ENCODE data around the gene BCKDK. TPM values are rescaled to one million over a fixed set of nuclear protein-coding genes. Genes with fewer than 3 reads are reported as not detected.

Gene BCKDK
- total RNA-seq, 2 experiments from 2014 or later = 49.5 to 49.7 TPM

GRCh38 chr16:31112711-31113110 lies 4.5 kb downstream of the BCKDK start:
- POLR2A ChIA-PET = no interaction called here
- CTCF ChIA-PET = no interaction called here

GRCh38 chr16:31113121-31114120 lies 5.2 kb downstream of the BCKDK start:
- ChIA-PET CTCF (no interaction called here), POLR2A (interaction anchor here (0.6 kb wide), 1 partner anchor 41 kb away, joined by 3 read pairs; no protein-coding TSS in a partner anchor)

GRCh38 chr16:31114468-31114867 lies 6.3 kb downstream of the BCKDK start:
- ChIA-PET POLR2A (interaction anchor here (0.6 to 1.1 kb wide), 3 partner anchors 20 to 156 kb away, joined by 3 to 7 read pairs (median 3); no protein-coding TSS in a partner anchor), CTCF (no interaction called here)

- POLR2A ChIA-PET = interaction anchor here (0.5 to 3.2 kb wide), 9 partner anchors 9 to 84 kb away, joined by 3 to 27 read pairs (median 4); partner anchors contain the start of genes BCKDK, FUS, STX4 and ZNF646
These were observed 9.4 kb downstream of the BCKDK start, which contains the start of gene KAT8 for GRCh38 chr16:31117384-31118222. Gene KAT8 (plus strand): TSS chr16:31117664. CDS start chr16:31117682, 18 bp downstream.

GRCh38 chr16:31118223-31119155 lies 10.3 kb downstream of the BCKDK start:
- ChIA-PET POLR2A (interaction anchor here (0.6 to 3.2 kb wide), 9 partner anchors 9 to 341 kb away, joined by 3 to 27 read pairs (median 4); partner anchors contain the start of genes ARMC5, BCKDK and FUS), CTCF (interaction anchor here (1.3 to 4.8 kb wide), 3 partner anchors 23 to 133 kb away, joined by 5 to 18 read pairs (median 8); partner anchors contain the start of gene HSD3B7)

More at GRCh38 chr16:31117384-31118222, 9.4 kb downstream of the BCKDK start, which contains the start of gene KAT8:
- CTCF ChIA-PET = interaction anchor here (1.3 to 2.0 kb wide), 2 partner anchors 24 to 132 kb away, joined by 5 to 8 read pairs; partner anchors contain the start of gene HSD3B7

- CTCF ChIA-PET = interaction anchor here (0.6 to 4.8 kb wide), 3 partner anchors 22 to 320 kb away, joined by 3 to 18 read pairs (median 3); no protein-coding TSS in a partner anchor
- POLR2A ChIA-PET = interaction anchor here (1.2 kb wide), 1 partner anchor 22 kb away, joined by 3 read pairs; no protein-coding TSS in a partner anchor
These were observed 11.9 kb downstream of the BCKDK start for GRCh38 chr16:31120129-31120528.

- CTCF ChIA-PET = interaction anchor here (1.2 kb wide), 1 partner anchor 11 kb away, joined by 4 read pairs; no protein-coding TSS in a partner anchor
- POLR2A ChIA-PET = no interaction called here
These were observed 17.7 kb downstream of the BCKDK start for GRCh38 chr16:31125844-31126243.

- CTCF ChIA-PET = no interaction called here
These were observed 19.0 kb downstream of the BCKDK start for GRCh38 chr16:31127182-31127581.

GRCh38 chr16:31128711-31129567 lies 20.8 kb downstream of the BCKDK start:
- ChIA-PET CTCF (no interaction called here), POLR2A (interaction anchor here (0.5 kb wide), 1 partner anchor 80 kb away, joined by 7 read pairs; no protein-coding TSS in a partner anchor)

More at GRCh38 chr16:31127182-31127581, 19.0 kb downstream of the BCKDK start:
- POLR2A ChIA-PET = interaction anchor here (0.5 kb wide), 1 partner anchor 8 kb away, joined by 6 read pairs; no protein-coding TSS in a partner anchor

GRCh38 chr16:31129568-31130335 lies 21.6 kb downstream of the BCKDK start:
- ChIA-PET CTCF (no interaction called here), POLR2A (no interaction called here)

- ChIA-PET CTCF (no interaction called here), POLR2A (interaction anchor here (0.8 kb wide), 1 partner anchor 13 kb away, joined by 3 read pairs; the partner anchor contains the start of gene KAT8)
These were observed 22.2 kb downstream of the BCKDK start for GRCh38 chr16:31130336-31130891.

- POLR2A ChIA-PET = interaction anchor here (0.8 kb wide), 1 partner anchor 13 kb away, joined by 3 read pairs; the partner anchor contains the start of gene KAT8
These were observed 22.7 kb downstream of the BCKDK start for GRCh38 chr16:31130899-31131298.

GRCh38 chr16:31131416-31131815 lies 23.2 kb downstream of the BCKDK start:
- CTCF ChIA-PET = no interaction called here
- POLR2A ChIA-PET = no interaction called here

More at GRCh38 chr16:31130899-31131298, 22.7 kb downstream of the BCKDK start:
- CTCF ChIA-PET = no interaction called here

- ChIA-PET CTCF (no interaction called here), POLR2A (no interaction called here)
These were observed 23.7 kb downstream of the BCKDK start for GRCh38 chr16:31131841-31132271.

- ChIA-PET POLR2A (no interaction called here), CTCF (interaction anchor here (1.4 kb wide), 1 partner anchor 9 kb away, joined by 4 read pairs; no protein-coding TSS in a partner anchor)
These were observed 24.3 kb downstream of the BCKDK start for GRCh38 chr16:31132303-31132979.

Data from activated CD8-positive, alpha-beta memory T cell treated with anti-CD3 and anti-CD28 coated beads for 36 hours (primary cell).